GM21515 (cell line): ENCODE results near the gene RGS19.

Experiments
- ATAC-seq: cut with Tn5 transposase; IDR thresholded peaks from one replicate; pipeline ENCODE4 v1.9.1; 2021; ENCODE audit not compliant: unreplicated experiment

RGS19 gene

GRCh38 chr20:64065062-64065973 is 14.0 kb downstream of the RGS19 start:
- no peak for ATAC-seq

DNA sequence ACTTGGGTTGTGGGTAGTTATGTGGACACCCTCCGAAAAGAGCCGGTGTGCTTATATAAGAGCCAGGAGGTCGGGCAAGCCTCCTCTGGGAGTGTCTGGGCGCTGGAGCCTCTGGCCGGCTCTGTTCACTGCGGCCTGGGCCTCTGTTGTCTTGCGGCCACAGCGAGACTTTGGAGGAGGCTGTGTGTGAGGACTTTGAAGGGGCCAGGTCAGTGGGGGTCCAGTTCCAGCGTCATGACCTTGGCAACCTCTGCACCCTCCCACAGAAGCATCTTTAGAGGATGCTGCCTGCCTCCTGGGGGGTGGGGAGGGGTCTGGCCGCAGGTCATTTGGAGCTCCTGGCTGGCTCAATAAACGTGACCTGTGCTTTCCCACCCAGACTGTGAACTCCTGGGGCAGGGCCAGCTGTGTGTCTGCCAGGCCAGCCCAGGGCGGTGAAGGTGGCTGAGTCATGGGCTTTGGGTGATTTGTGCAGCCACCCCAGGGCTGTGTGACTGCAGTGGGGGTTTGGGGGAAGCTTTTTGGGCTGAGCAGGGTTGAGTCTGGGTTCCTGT is 15.1 kb downstream of the RGS19 start:
- ATAC-seq, result no peak

- ATAC-seq, result no peak
Observed at GRCh38 chr20:64063389-64064144, 15.8 kb downstream of the RGS19 start.

- peak; percentile 70 for ATAC-seq
Observed at GRCh38 chr20:64062596-64063388, 16.5 kb downstream of the RGS19 start, which contains the start of gene TCEA2. TCEA2 (plus strand) TSS chr20:64063198; CDS start chr20:64063313, 115 bp downstream.

GRCh38 chr20:64062276-64062595 is 17.1 kb downstream of the RGS19 start:
- ATAC-seq, result no peak

GRCh38 chr20:64058536-64058935 is 20.8 kb downstream of the RGS19 start:
- no peak for ATAC-seq

DNA sequence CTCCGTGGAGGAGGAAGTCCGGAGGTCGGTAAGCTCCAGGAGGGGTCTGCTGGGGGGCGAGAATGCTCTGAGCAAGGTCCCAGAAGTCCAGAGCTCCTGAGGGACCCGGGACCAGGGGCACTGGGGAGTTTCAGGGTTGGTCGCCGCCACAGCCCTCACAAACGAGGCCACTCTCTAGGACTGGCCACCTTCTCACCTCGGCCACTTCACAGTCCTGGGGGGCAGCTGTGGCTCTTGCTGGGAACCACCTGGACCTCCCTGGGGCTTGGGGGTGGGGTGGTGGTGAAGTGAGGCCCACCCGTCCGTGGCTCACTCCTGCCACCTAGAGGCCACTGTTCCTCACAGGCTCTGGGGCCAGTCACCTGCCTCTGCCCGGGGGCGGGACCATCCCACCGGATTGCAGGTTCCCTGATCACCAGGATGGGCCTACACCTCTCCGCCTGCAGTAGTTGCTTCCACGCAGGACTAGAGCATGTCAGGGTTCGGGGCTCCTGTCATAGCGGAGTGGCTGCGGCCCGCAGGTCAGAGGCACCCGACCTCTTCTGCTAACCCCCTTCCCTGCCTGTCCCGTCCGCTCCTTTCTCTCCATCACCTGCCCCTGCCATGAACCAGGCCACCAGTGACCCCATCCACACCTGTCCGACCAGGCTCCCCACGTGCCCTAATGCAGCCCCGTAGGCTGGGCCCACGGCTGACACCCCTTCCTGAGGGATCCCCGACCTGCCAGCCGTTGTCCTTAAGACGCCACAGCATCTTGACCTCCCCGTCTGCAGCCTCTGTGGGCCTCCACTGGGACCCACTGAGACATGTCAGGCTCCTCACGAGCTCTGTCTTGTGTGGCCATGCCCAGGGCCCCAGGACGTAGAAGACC is 21.5 kb downstream of the RGS19 start:
- ATAC-seq, result peak; percentile 43

- ATAC-seq, result no peak
Observed at GRCh38 chr20:64056889-64057627, 22.3 kb downstream of the RGS19 start.

- no peak for ATAC-seq
Observed at GRCh38 chr20:64056639-64056888, 22.8 kb downstream of the RGS19 start.

GRCh38 chr20:64055893-64056638 is 23.3 kb downstream of the RGS19 start:
- ATAC-seq, result no peak

GRCh38 chr20:64055396-64055892 is 23.9 kb downstream of the RGS19 start:
- no peak for ATAC-seq

GRCh38 chr20:64053841-64054661 is 25.3 kb downstream of the RGS19 start:
- ATAC-seq, result no peak

- ATAC-seq, result no peak
Observed at GRCh38 chr20:64052987-64053840, 26.1 kb downstream of the RGS19 start.

GRCh38 chr20:64052326-64052722 is 27.0 kb downstream of the RGS19 start:
- no peak for ATAC-seq

DNA sequence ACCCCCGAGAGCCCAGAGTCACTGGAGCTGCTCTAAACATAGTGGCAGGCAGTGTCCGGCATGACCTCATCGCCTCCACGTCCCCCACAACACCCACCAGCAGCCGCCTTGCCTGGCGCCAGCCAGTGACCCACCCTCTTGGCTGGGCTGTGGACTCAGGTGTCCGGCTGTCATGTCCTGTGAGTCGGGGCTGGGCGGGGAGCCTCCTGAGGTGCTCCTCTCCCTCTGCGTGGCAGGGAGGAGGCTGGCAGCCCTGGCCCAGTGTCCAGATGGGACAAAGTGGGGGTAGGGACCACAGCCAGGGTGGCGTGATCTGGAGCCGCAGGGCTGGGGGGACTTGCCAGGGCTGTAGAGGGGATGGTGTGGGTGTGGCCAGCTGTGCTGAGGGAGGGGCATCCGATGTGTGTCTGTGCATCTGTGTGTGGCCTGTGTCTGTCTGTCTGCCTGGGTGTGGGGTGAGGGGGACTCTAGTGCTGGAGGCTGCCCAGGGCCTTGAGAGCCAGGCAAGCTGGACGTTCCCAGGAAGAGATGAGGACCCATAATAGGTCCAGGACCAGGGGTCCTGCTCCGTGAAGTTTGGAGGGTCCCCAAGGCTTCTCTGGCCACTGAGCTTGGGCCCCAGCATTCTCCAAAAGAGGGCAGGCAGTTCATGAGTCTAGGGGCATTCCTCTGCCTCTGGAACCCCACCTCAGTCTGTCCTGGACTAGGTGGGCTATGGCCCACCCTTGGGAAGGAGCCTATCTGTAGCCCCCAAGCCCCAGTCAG is 27.6 kb downstream of the RGS19 start:
- ATAC-seq, result no peak

- no peak for ATAC-seq
Observed at GRCh38 chr20:64051033-64051452, 28.3 kb downstream of the RGS19 start.
